HEK293T (cell line): ENCODE measurements around the gene ZIC5.

Experiments used
- BHLHE40 ChIP-seq: fragments of 450-650 bp; IDR thresholded peaks from 2 replicates; pipeline ENCODE4 v1.6.1; 2016; ENCODE audit warnings: mild to moderate bottlenecking, moderate library complexity, borderline replicate concordance
- ELF4 ChIP-seq: fragments of 450-650 bp; IDR thresholded peaks from 2 replicates; pipeline ENCODE4 v1.6.1; 2017; ENCODE audit warnings: antibody characterized with exemption

GRCh38 chr13:99959540-99960230, 11.9 kb downstream of the ZIC5 start:
- TF ChIP-seq ELF4 (no peak), BHLHE40 (no peak)
